MCF 10A (cell line): ENCODE results near the gene CHD3. TPM values are rescaled to one million over a fixed set of nuclear protein-coding genes. Genes with fewer than 3 reads are reported as not detected.

Experiments used
- BruUV-seq: library from RNA; stranded (reverse); fragments of 400-500 nt; replicated peaks from 2 replicates; lab custom pipeline; 2021; lab: Mats Ljungman, UMichigan
- CTCF ChIA-PET: fragments of 300-600 bp; sonication (Branson Sonifier 250); formaldehyde crosslinking; extraction: SDS; loops from one replicate; lab custom pipeline; 2021; ENCODE audit warnings: antibody characterized with exemption, inconsistent platforms; lab: Yijun Ruan, JAX
- POLR2A ChIA-PET: fragments of 300-600, 350-650 bp; sonication (Branson Sonifier 250); formaldehyde crosslinking; extraction: SDS; loops from one replicate; lab custom pipeline; 2020; ENCODE audit warnings: antibody characterized with exemption, inconsistent platforms; lab: Yijun Ruan, JAX
- DNase-seq: peaks from one replicate; pipeline ENCODE4 v3.0.0-alpha.2; 2018; ENCODE audit not compliant: unreplicated experiment
- H3K27ac Mint-ChIP-seq: one replicate; pipeline ENCODE4 v1.8.0; 2022; ENCODE audit warnings: mild to moderate bottlenecking, low read depth, mixed read lengths; ENCODE audit not compliant: unreplicated experiment
- H3K27me3 Mint-ChIP-seq: one replicate; pipeline ENCODE4 v1.8.0; 2022; ENCODE audit warnings: mixed read lengths; ENCODE audit not compliant: insufficient read depth, unreplicated experiment
- H3K36me3 Mint-ChIP-seq: one replicate; pipeline ENCODE4 v1.8.0; 2022; ENCODE audit warnings: mild to moderate bottlenecking, moderate library complexity, mixed read lengths; ENCODE audit not compliant: insufficient read depth, unreplicated experiment
- H3K4me1 Mint-ChIP-seq: one replicate; pipeline ENCODE4 v1.8.0; 2022; ENCODE audit warnings: mixed read lengths; ENCODE audit not compliant: insufficient read depth, unreplicated experiment
- H3K4me3 Mint-ChIP-seq: one replicate; pipeline ENCODE4 v1.8.0; 2022; ENCODE audit warnings: mild to moderate bottlenecking, moderate library complexity, mixed read lengths; ENCODE audit not compliant: unreplicated experiment
- H3K9me3 Mint-ChIP-seq: one replicate; pipeline ENCODE4 v1.8.0; 2022; ENCODE audit warnings: mixed read lengths; ENCODE audit not compliant: unreplicated experiment
- intact Hi-C: fragments of 100-400 bp; cut with micrococcal nuclease; formaldehyde crosslinking; loops from 2 replicates; pipeline ENCODE4 v1.14.1; 2022
- total RNA-seq: library from RNA; stranded (reverse); gene quantifications from 2 replicates; pipeline ENCODE4 v1.2.3, GENCODE V29; 2022
- TF ChIP-seq, protein P1 (sequence below): fragments of 200-600 bp; IDR thresholded peaks from one replicate; pipeline ENCODE4 v1.8.0; 2022; ENCODE audit warnings: antibody characterized with exemption, mild to moderate bottlenecking; ENCODE audit not compliant: unreplicated experiment

The CHD3 gene
- total RNA-seq, 1 experiment from 2014 or later, result 87.1 TPM

DNA sequence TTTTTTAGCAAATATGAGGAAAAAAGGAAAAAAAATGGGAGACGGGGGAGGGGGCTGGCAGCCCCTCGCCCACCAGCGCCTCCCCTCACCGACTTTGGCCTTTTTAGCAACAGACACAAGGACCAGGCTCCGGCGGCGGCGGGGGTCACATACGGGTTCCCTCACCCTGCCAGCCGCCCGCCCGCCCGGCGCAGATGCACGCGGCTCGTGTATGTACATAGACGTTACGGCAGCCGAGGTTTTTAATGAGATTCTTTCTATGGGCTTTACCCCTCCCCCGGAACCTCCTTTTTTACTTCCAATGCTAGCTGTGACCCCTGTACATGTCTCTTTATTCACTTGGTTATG is 34.9 kb upstream of the CHD3 start:
- peaks cover 31% of the 10 kb centered on the region for H3K36me3 Mint-ChIP-seq
- ChIA-PET POLR2A (interaction anchor here (1.2 kb wide), 1 partner anchor 110 kb away, joined by 4 read pairs; no protein-coding TSS in a partner anchor), CTCF (interaction anchor here (0.6 to 0.9 kb wide), 3 partner anchors 10 to 357 kb away, joined by 4 read pairs; partner anchors contain the start of gene AURKB)
- H3K9me3 Mint-ChIP-seq, result no peaks in the 10 kb centered on the region
- intact Hi-C loops, result no loop called here
- DNase-seq, result no peak
- no peak overlapping the region for H3K4me3 Mint-ChIP-seq
- BruUV-seq, result no TSS peak
- H3K27me3 Mint-ChIP-seq, result no peaks in the 10 kb centered on the region
- no peak overlapping the region for H3K27ac Mint-ChIP-seq
- H3K4me1 Mint-ChIP-seq, result peaks cover 7% of the 10 kb centered on the region
- TF ChIP-seq, protein P1, sequence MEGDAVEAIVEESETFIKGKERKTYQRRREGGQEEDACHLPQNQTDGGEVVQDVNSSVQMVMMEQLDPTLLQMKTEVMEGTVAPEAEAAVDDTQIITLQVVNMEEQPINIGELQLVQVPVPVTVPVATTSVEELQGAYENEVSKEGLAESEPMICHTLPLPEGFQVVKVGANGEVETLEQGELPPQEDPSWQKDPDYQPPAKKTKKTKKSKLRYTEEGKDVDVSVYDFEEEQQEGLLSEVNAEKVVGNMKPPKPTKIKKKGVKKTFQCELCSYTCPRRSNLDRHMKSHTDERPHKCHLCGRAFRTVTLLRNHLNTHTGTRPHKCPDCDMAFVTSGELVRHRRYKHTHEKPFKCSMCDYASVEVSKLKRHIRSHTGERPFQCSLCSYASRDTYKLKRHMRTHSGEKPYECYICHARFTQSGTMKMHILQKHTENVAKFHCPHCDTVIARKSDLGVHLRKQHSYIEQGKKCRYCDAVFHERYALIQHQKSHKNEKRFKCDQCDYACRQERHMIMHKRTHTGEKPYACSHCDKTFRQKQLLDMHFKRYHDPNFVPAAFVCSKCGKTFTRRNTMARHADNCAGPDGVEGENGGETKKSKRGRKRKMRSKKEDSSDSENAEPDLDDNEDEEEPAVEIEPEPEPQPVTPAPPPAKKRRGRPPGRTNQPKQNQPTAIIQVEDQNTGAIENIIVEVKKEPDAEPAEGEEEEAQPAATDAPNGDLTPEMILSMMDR, result no peak

DNA sequence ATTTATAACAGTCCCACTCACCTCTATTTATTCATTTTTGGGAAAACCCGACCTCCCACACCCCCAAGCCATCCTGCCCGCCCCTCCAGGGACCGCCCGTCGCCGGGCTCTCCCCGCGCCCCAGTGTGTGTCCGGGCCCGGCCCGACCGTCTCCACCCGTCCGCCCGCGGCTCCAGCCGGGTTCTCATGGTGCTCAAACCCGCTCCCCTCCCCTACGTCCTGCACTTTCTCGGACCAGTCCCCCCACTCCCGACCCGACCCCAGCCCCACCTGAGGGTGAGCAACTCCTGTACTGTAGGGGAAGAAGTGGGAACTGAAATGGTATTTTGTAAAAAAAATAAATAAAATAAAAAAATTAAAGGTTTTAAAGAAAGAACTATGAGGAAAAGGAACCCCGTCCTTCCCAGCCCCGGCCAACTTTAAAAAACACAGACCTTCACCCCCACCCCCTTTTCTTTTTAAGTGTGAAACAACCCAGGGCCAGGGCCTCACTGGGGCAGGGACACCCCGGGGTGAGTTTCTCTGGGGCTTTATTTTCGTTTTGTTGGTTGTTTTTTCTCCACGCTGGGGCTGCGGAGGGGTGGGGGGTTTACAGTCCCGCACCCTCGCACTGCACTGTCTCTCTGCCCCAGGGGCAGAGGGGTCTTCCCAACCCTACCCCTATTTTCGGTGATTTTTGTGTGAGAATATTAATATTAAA is 34.4 kb upstream of the CHD3 start:
- TF ChIP-seq, protein P1, result no peak
- Mint-ChIP-seq H3K4me3 (no peak overlapping the region), H3K4me1 (peaks cover 7% of the 10 kb centered on the region), H3K9me3 (no peaks in the 10 kb centered on the region), H3K36me3 (peaks cover 29% of the 10 kb centered on the region), H3K27ac (no peak overlapping the region), H3K27me3 (no peaks in the 10 kb centered on the region)
- no peak for DNase-seq
- ChIA-PET CTCF (interaction anchor here (0.9 kb wide), 1 partner anchor 19 kb away, joined by 4 read pairs; no protein-coding TSS in a partner anchor), POLR2A (interaction anchor here (1.2 kb wide), 1 partner anchor 111 kb away, joined by 4 read pairs; no protein-coding TSS in a partner anchor)
- intact Hi-C loops, result no loop called here
- no TSS peak for BruUV-seq

DNA sequence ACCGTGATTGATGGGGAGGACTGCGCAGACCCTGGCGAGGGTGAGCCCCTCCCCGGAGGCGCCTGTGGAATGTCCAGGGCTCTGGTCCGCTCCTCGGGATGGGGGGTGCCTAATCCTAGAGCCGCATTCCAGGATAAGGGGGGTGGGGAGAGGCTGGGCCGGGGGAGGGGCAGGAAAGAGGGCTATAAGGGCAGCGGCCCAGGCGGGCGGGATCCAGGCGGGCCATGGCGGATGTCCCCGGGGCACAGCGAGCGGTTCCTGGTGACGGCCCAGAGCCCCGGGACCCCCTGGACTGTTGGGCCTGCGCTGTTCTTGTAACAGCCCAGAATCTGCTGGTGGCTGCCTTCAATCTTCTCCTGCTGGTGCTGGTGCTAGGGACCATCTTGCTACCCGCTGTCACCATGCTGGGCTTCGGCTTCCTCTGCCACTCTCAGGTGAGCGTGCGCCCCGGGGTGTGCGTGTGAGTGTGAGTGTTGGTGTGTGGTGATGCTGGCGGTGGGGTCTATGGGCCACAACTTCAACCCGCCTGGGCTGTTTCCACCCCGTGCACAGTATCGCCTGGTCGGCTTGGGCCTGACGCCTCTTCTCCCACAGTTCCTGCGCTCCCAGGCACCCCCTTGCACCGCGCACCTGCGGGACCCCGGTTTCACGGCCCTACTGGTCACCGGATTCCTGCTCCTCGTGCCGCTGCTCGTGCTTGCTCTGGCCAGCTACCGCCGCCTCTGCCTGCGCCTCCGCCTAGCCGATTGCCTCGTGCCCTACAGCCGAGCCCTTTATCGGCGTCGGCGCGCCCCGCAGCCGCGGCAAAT is 33.5 kb upstream of the CHD3 start, which contains the start of gene TMEM88:
TMEM88 (plus strand) TSS at position 216 of the 809 bp plus-strand sequence; CDS start at position 225, 9 bp downstream.
- peaks cover 24% of the 10 kb centered on the region for H3K36me3 Mint-ChIP-seq
- ChIA-PET POLR2A (interaction anchor here (2.1 to 3.1 kb wide), 3 partner anchors 12 to 112 kb away, joined by 9 to 70 read pairs (median 65); partner anchors contain the start of gene KDM6B), CTCF (interaction anchor here (0.6 to 0.9 kb wide), 2 partner anchors 21 to 114 kb away, joined by 3 read pairs; no protein-coding TSS in a partner anchor)
- no TSS peak for BruUV-seq
- no peak for DNase-seq
- H3K4me3 Mint-ChIP-seq, result no peak within 1 kb of the TSS
- H3K27me3 Mint-ChIP-seq, result no peaks in the 10 kb centered on the region
- H3K9me3 Mint-ChIP-seq, result no peaks in the 10 kb centered on the region
- no peak within 1 kb of the TSS for H3K27ac Mint-ChIP-seq
- H3K4me1 Mint-ChIP-seq, result peaks cover 7% of the 10 kb centered on the region
- intact Hi-C loops, result no loop called here
- TF ChIP-seq, protein P1, result no peak
